GM18868 (cell line): ENCODE results near the gene YWHAH.

Experiments used
- ATAC-seq: cut with Tn5 transposase; IDR thresholded peaks from one replicate; pipeline ENCODE4 v1.9.1; 2021; ENCODE audit warnings: mild to moderate bottlenecking, moderate library complexity; ENCODE audit not compliant: unreplicated experiment

The YWHAH gene

GRCh38 chr22:31943978-31944699 is at the start of gene YWHAH:
Gene YWHAH, plus strand, starts transcription at chr22:31944535. Its CDS starts 199 bp downstream, at chr22:31944734.
- peak; percentile 71 for ATAC-seq

- no peak for ATAC-seq
Observed at GRCh38 chr22:31895411-31896123, 48.8 kb upstream of the YWHAH start.

GRCh38 chr22:31896472-31896871 is 47.9 kb upstream of the YWHAH start:
- no peak for ATAC-seq

GRCh38 chr22:31897842-31898805 is 46.2 kb upstream of the YWHAH start:
- no peak for ATAC-seq

GRCh38 chr22:31898926-31899325 is 45.4 kb upstream of the YWHAH start:
- ATAC-seq = no peak

GRCh38 chr22:31899669-31900068 is 44.7 kb upstream of the YWHAH start:
- no peak for ATAC-seq

GRCh38 chr22:31901388-31902137 is 42.8 kb upstream of the YWHAH start:
- ATAC-seq = no peak

GRCh38 chr22:31904651-31905050 is 39.7 kb upstream of the YWHAH start:
- ATAC-seq = no peak

- ATAC-seq = no peak
Observed at GRCh38 chr22:31905356-31905755, 39.0 kb upstream of the YWHAH start.

GRCh38 chr22:31906086-31906485 is 38.2 kb upstream of the YWHAH start:
- ATAC-seq = no peak

- ATAC-seq = no peak
Observed at GRCh38 chr22:31906569-31906968, 37.8 kb upstream of the YWHAH start.

- no peak for ATAC-seq
Observed at GRCh38 chr22:31909977-31910376, 34.4 kb upstream of the YWHAH start.

- no peak for ATAC-seq
Observed at GRCh38 chr22:31911565-31912406, 32.5 kb upstream of the YWHAH start.

GRCh38 chr22:31912407-31912743 is 32.0 kb upstream of the YWHAH start:
- ATAC-seq = no peak

GRCh38 chr22:31915586-31915985 is 28.7 kb upstream of the YWHAH start:
- no peak for ATAC-seq

- ATAC-seq = peak; percentile 60
Observed at GRCh38 chr22:31917227-31917921, 27.0 kb upstream of the YWHAH start.

GRCh38 chr22:31919730-31920129 is 24.6 kb upstream of the YWHAH start:
- no peak for ATAC-seq

- ATAC-seq = no peak
Observed at GRCh38 chr22:31920306-31920705, 24.0 kb upstream of the YWHAH start.

GRCh38 chr22:31921106-31921505 is 23.2 kb upstream of the YWHAH start:
- no peak for ATAC-seq
